ENCODE data around the gene MCTP2.

MCTP2 gene

GRCh38 chr15:94306700-94307650, 75.6 kb downstream of the MCTP2 start:
- no peak for DNase-seq

DNA sequence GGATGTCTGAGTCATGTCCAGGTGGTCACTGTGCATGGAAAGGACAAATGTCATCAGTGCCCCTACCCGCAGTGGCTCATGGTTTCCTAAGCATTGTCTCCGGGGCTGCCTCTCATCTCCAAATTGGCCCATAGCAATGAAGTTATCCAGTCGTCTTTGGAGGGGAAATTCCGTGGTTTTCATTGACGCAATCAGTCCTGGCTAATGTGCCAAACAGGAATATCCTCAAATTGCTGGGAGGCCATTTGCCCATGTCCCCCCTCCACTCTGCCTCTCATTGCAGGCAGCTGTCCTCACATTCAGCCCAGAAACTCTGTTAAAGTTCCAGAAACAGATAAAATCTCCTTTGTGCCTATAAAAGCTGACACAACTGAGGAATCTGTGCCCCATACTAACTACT, 81.6 kb downstream of the MCTP2 start:
- no peak for DNase-seq

DNA sequence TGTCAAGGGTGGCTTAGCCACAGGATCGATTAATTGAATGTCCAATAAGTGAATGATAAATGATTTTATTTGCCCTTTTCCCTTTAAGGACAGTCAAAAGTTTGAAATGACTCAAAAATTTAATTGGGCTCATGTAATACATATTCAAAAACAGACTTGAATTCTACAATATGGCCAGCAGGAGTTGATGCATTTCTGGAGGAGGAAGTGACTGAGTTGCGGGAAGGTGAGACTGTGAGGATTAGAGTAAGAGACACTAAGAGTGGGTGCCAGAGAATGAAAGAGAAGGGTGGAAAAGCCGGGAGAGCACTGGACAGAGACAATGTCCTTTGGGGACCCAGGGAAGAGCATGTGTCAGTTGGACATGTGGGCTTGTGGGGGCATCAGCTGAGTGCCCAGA, 83.3 kb downstream of the MCTP2 start:
- no peak for DNase-seq

DNA sequence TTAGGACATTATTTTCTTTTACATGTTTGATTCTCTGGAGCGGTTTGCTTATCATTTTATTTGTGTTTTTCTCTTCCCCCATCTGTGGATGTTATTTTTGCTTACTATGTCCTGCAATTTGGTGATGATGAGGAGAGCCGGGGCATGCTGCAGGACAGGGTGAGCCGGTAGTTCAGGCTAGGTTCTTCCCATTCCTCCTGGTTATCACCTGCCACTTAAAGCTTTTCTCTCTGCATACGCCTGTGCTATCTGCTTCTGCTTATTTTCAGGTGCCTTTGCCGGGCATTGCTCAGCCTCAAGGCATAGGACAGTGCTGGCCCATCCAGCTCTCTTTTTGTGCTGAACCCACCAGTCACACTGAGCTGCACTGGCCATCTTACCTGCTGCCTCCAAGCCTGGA, 85.8 kb downstream of the MCTP2 start:
- DNase-seq: no peak

DNA sequence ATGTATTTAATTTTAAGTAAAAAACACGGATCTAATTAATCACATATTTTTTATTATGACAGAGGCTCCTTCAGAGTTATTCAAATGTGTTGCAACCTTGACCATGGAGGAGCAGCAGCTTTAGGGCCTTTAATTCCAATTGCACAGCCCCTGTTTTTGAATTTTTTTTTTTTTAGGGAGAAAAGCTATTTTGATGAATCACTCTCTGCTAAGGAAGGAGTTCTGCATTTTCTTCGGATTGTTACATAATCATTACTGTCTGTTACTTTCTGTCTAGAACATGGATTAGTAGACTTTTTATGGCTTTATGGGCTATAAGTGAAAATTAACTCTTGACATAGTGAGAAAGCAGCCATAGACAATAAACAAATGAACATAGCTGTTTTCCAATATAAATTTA, 90.8 kb downstream of the MCTP2 start:
- DNase-seq: no peak

DNA sequence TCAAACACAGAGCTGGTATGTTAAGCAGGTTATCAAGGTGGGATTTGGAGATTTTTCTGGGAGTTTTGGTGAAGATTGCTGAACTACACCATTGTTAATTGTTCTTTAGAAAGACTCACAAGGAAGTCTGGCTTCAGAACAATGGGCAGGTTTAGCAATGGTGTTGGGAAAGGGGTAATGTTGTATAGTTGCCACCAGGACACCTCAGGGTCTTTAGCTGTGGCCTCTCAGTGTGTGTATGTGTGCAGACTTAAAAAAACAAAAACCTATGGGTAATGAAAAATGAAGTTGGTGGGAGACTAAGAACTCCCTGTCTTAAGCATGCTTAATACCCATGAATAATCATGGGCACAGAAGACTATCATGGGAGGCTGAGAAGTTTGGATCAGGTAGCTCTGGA, 91.7 kb downstream of the MCTP2 start:
- no peak for DNase-seq

- DNase-seq: peak; percentile 11
Observed at GRCh38 chr15:94324117-94324826, 92.9 kb downstream of the MCTP2 start.

DNA sequence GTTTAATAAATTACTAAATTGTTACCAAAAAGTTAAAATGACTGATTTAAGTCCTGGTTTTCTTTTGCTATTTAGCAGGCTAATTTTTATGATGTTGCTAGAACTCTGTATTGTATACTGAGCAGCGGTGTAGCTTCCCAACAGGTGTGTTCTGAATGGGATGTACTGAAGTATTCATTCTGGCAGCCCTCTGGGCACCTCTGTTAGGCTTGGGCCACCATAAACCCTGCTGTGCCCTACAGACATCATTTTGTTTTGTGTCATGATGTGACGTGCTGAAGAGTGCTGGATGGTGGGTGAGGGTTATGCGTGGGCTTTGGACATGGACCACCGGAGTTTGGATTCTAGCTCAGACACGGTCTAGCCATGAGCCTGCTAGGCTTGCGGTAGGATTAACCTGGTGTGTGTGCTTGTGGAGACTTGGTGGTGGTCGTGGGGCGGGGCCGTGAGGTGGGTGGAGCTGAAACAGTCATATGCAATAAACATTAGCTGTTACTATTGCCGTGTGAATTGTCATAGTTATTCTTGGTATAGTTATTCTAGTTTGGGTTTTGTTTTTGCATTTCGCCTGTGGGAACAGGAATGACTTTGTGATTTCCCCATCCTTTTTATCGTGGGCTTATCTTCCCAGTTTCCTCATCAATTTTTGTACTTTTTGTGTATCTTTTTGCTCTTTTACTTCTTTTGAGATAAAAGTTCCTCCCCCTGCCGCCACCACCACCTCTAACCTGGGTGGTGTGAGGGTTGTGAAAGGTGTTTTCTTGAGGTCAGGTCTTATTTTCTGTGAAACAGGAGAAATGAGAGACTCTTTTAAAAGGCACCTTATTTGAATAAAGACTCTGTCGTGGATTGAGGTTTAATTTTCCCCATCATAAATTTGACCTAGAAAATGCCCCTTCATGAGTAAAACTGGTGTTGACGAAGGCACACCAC, 93.7 kb downstream of the MCTP2 start:
- DNase-seq: no peak

- peak; percentile 3 for DNase-seq
Observed at GRCh38 chr15:94327356-94327936, 96.1 kb downstream of the MCTP2 start.

- no peak for DNase-seq
Observed at GRCh38 chr15:94331731-94332130, 100.4 kb downstream of the MCTP2 start.

GRCh38 chr15:94335616-94336015, 104.3 kb downstream of the MCTP2 start:
- no peak for DNase-seq

GRCh38 chr15:94336817-94337467, 105.6 kb downstream of the MCTP2 start:
- no peak for DNase-seq

DNA sequence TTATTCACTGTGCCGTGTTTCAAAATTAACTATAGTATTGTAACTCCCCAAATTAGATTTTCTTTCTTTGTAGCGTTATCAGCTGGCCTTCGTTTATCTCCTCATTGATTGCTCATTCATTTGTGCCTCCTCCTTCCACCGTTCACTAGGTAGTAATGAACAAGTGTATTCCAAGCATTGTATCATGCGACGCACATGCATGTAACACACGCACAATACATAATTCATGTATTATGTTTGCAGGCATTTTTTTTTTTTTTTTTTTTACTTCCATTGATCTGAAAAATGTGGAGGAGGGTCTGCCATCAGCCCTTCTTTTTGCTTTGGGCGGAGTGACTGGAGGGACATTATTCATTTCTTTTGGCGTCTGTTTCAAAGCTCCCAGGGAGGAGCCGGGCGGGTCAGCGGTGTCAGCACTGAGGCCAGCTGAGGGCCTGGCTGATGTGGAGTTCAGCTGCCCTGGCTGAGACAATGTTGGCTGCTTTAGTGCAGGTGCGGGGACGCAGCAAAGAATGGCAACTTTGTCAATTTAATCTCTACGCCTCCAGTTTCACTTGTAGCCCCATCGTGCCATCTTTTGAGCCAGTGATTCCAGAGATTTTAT, 107.0 kb downstream of the MCTP2 start:
- DNase-seq: no peak

- no peak for DNase-seq
Observed at GRCh38 chr15:94346282-94346681, 114.9 kb downstream of the MCTP2 start.

- DNase-seq: no peak
Observed at GRCh38 chr15:94348084-94348483, 116.7 kb downstream of the MCTP2 start.

DNA sequence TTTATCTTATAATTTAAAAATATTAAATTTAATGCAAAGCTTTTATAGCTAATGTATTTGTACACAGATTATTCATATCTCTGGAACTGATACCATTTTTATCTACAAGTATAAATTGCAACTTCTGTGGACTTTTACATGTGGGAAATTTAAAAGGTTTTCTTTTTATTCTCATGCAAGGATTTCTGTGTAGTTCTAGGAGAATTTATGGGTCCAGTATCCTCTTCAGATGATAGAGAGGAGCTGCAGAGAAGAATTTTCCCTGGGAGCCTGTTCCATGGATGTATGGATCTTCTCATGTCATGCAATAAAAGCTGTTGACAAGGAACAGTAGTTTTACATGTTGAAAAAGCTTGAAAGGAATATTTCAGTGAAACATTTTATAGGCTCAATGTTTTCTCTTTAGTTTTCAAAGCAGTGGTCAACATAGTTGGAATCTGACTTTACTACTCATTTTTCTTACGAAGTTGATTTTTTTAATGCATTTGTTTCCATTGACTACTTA, 119.7 kb downstream of the MCTP2 start:
- no peak for DNase-seq

DNA sequence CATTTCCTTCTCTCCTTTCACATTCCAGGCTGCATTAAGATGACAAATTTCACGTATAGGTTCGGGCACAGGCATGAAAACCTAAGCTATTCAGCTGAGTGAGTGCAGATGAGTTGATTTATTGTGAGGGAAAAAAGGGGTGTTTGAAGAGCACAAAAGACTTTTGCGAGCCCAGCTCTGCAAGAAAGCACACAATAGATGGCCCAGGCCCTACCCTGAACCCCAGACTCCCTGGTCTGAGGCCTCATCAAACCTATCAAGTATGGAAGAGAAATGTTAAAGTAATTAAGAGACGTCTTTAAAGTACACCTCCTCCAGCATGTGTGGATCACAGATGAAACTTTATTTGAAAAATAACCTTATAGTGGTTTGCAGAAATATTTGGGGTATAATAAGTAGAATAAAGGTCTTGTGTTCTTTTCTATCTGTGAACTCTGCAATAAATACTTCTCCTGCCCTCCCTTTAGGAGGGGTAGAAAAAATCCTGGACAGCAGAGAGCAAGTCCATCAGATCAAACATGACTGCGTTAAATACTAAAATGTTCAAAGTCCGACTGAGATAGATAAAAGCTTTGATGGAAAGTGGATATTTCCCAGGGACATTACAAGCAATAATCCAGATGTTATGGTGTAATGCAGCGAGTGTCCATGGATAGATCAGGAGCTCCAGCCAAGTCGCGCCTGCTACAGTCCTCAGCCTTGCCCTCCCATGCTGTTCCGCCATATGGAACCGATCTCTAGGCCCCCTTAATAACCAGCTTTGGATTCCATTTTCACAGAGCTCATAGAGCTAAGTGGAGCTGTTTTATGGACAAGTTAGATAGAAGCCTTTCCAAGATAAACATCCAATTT, 121.5 kb downstream of the MCTP2 start:
- DNase-seq: no peak

GRCh38 chr15:94353488-94353820, 122.1 kb downstream of the MCTP2 start:
- no peak for DNase-seq

- no peak for DNase-seq
Observed at GRCh38 chr15:94354655-94355054, 123.3 kb downstream of the MCTP2 start.

- DNase-seq: no peak
Observed at GRCh38 chr15:94359716-94360115, 128.4 kb downstream of the MCTP2 start.

GRCh38 chr15:94360251-94360685, 128.9 kb downstream of the MCTP2 start:
- no peak for DNase-seq

Measured in SHP77 treated with DMSO at 0.1 percent for 48 hours (cell line).